Right lobe of liver (tissue), 6 donors: ENCODE results near the gene ADAMTSL5. TPM values are rescaled to one million over a fixed set of nuclear protein-coding genes. Genes with fewer than 3 reads are reported as not detected.

Source experiments
- ATAC-seq, 4 donors: fragments of 200-7000 bp; cut with Tn5 transposase; one replicate each; pipeline ENCODE4 v1.9.1; 2020; ENCODE audit warnings: mild to moderate bottlenecking in 4 of 4, moderate library complexity in 4 of 4
- DNase-seq, 3 donors: peaks; one replicate each; pipeline ENCODE4 v3.0.0-alpha.2; 2020
- H3K27ac ChIP-seq, 3 donors: fragments of 200-600 bp; one replicate each; pipeline ENCODE4 v1.8.0; 2022
- H3K27me3 ChIP-seq, 2 donors: fragments of 200-600 bp; one replicate each; pipeline ENCODE4 v1.8.0; 2022
- H3K36me3 ChIP-seq, 4 donors: fragments of 200-600 bp; sonication (generic) in 1 of 4; one replicate each; pipeline versions ENCODE4 v1.5.1 to v1.8.0; 2017 to 2022; ENCODE audit warnings: control low read depth in 1 of 4
- H3K4me1 ChIP-seq, 4 donors: fragments of 200-600 bp; sonication (generic) in 1 of 4; one replicate each; pipeline versions ENCODE4 v1.5.1 to v1.8.0; 2017 to 2022; ENCODE audit warnings: control low read depth in 1 of 4
- H3K4me3 ChIP-seq, 3 donors: fragments of 200-600 bp; one replicate each; pipeline ENCODE4 v1.8.0; 2022
- H3K9me3 ChIP-seq, 4 donors: fragments of 200-600 bp; sonication (generic) in 1 of 4; one replicate each; pipeline versions ENCODE4 v1.5.1 to v1.8.0; 2017 to 2022; ENCODE audit warnings: control low read depth in 1 of 4
- POLR2A ChIP-seq: fragments of 450-650 bp; IDR thresholded peaks from one replicate; pipeline ENCODE4 v1.6.1; 2017; ENCODE audit warnings: antibody characterized with exemption, mild to moderate bottlenecking
- WGBS: methylation state at CpG from one replicate; pipeline ENCODE4 v1.1.6; 2018; ENCODE audit warnings: low coverage, low lambda C conversion rate; ENCODE audit not compliant: insufficient coverage; ENCODE audit errors: missing lambda C conversion rate; 5-methylcytosine and 5-hydroxymethylcytosine counted together
- intact Hi-C, 2 donors: fragments of 100-400 bp; cut with DNase I; formaldehyde crosslinking; loops; one replicate each; pipeline versions ENCODE4 v1.11.2 to v1.14.1; 2022
- total RNA-seq, 6 experiments: library from RNA; depleted of rRNA in 2 of 6; stranded (reverse); fragments of >200 nt in 2 of 6; fragmentation: NEBNext Ultra II Directional in 3 of 6; extraction: Animal tissue kit (Norgen Biotek cat#: 25700) in 3 of 6; gene quantifications; one replicate each; pipeline versions ENCODE4 v1.1.0 to v1.2.4, GENCODE V29; 2016 to 2023
- TF ChIP-seq, protein P1 (sequence below), 4 donors: fragments of 200-600 bp in 3 of 4; fragments of 450-650 bp in 1 of 4; IDR thresholded peaks; one replicate each; pipeline versions ENCODE4 v1.5.1 to v1.8.0; 2016 to 2022; ENCODE audit warnings: antibody characterized with exemption in 4 of 4, mild to moderate bottlenecking in 2 of 4
- donor health status: DM: no; HTN: yes; CAD: no.
- donor health status: DM: no; HTN: no; CAD: no.
- donor health status: DM: no; HTN: no; CAD: no.
- donor health status: DM: no; HTN: yes; CAD: no.
- donor health status: DM: no; HTN: yes; CAD: no.

ADAMTSL5 gene
- total RNA-seq, 6 experiments from 2014 or later: 1.8 to 6.9 (median 4.5) TPM

DNA sequence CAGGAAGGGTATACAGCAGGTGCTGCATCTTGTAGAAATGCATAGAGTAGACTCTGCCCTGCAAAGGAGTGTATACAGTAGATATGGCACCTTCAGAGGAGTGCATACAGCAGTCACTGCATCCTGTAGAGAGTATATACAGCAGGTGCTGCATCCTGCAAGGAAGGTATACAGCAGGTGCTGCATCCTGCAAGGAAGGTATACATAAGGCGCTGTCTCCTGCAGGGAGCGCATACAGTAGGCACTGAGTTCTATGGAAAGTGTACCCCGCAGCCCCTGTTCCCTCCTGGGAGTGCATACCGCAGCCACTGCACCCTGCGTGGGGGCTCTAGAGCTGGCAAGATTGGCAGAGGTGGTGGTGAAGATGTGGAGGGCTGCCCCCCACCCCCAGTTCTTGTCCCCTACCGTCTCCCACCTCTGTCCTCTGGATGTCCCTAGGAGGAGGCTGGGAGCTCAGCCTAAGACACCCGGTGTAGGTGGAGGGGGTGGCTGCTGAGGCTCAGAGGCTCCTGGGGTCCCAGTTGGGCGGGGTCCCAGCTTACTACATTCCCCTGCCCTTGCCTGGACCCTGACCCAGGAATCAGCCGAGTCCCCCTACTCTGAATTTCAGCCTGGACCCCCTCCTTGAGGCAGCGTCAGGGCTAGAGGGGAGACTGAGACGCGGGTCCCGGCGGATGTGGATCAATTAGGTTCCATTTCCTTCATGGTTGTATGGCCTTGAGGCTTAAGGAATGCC is 2.3 kb upstream of the ADAMTSL5 start:
- Histone ChIP-seq H3K4me1 (peaks cover 0 to 7% (median 0%) of the 10 kb centered on the region in 4 donors), H3K4me3 (no peak overlapping the region), H3K27me3 (no peaks in the 10 kb centered on the region), H3K9me3 (no peaks in the 10 kb centered on the region), H3K27ac (no peak overlapping the region), H3K36me3 (no peaks in the 10 kb centered on the region)
- ATAC-seq (no peak), DNase-seq (peak in 1 of 3 donors; percentile 32)
- WGBS: 69% methylated on average over 6 of the region's 14 CpGs
- TF ChIP-seq POLR2A: no peak
- TF ChIP-seq, protein P1, sequence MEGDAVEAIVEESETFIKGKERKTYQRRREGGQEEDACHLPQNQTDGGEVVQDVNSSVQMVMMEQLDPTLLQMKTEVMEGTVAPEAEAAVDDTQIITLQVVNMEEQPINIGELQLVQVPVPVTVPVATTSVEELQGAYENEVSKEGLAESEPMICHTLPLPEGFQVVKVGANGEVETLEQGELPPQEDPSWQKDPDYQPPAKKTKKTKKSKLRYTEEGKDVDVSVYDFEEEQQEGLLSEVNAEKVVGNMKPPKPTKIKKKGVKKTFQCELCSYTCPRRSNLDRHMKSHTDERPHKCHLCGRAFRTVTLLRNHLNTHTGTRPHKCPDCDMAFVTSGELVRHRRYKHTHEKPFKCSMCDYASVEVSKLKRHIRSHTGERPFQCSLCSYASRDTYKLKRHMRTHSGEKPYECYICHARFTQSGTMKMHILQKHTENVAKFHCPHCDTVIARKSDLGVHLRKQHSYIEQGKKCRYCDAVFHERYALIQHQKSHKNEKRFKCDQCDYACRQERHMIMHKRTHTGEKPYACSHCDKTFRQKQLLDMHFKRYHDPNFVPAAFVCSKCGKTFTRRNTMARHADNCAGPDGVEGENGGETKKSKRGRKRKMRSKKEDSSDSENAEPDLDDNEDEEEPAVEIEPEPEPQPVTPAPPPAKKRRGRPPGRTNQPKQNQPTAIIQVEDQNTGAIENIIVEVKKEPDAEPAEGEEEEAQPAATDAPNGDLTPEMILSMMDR (IDR thresholded peaks at IDR 0.05): no peak
- intact Hi-C loops: loop anchor here (10.0 kb wide), 2 partner anchors 60 to 70 kb away; partner anchors contain the start of gene APC2 (in 1 of the 2)

DNA sequence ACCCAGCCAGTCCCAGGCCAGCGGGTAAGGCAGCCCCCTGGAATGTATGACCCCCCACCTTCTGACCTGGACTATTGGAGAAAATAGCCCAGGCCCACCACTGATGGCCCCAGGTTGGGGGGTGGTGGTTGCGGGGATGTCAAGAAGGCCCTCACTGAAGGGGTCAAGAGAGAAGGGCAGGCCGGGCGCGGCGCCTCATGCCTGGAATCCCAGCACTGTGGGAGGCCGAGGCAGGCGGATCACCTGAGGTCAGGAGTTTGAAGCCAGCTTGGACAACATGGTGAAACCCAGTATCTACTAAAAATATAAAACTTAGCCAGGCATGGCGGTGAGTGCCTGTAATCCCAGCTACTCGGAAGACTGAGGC is 1.5 kb upstream of the ADAMTSL5 start:
- WGBS: 75% methylated on average over 2 of the region's 10 CpGs
- DNase-seq (peak in 1 of 3 donors; percentile 37), ATAC-seq (no peak)
- intact Hi-C loops: loop anchor here (10.0 kb wide), 2 partner anchors 59 to 69 kb away; partner anchors contain the start of gene APC2 (in 1 of the 2)
- H3K27ac ChIP-seq: no peak overlapping the region
- TF ChIP-seq, protein P1 (IDR thresholded peaks at IDR 0.05): no peak
- TF ChIP-seq POLR2A: no peak
- no peaks in the 10 kb centered on the region for H3K27me3 ChIP-seq
- no peak overlapping the region for H3K4me3 ChIP-seq
- H3K9me3 ChIP-seq: no peaks in the 10 kb centered on the region
- peaks cover 0 to 7% (median 0%) of the 10 kb centered on the region in 4 donors for H3K4me1 ChIP-seq
- no peaks in the 10 kb centered on the region for H3K36me3 ChIP-seq

DNA sequence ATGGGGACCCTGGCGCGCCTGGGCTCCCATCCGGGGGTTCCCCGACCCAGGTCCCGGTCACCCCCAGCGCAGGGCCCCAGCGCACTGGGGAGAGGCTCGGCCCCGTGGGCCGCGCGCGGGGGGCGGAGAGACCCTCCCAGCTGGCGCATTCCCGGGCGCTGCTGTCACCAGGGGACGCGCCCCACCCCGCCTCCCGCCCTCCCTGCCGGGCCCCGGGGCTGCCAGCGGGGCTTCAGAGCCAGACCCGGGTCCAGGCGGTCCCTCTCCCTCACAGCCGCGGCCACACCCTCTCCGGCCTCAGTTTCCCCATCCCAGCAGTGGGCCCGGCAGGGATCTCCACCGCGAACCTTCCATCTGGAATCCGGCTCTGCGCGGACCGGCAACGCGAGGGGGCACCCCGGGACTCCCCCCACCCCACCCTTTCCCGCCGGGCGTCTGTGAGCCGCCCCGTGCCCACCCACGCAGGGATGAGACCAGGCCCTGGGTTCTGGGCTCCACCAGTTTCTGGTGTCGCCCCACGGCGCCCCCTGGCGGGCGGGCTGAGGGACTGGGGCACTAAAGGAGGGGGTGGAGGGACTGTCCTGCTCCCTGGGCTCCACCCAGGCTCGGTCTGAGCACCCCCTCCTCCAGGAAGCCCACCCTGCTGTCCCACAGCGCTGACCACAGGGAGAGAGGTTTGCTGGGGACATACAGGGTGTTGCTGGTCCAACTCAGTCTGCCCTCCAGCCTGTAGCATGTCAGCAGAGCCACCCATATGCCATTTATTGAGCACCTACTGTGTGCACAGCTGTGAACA is 878 bp upstream of the ADAMTSL5 start:
- ATAC-seq (peak; percentile 61 to 78 (median 74)), DNase-seq (peak; percentile 68 to 78 (median 76))
- H3K4me3 ChIP-seq: peak overlapping the region; percentile 38 to 57 (median 46)
- H3K36me3 ChIP-seq: no peaks in the 10 kb centered on the region
- H3K4me1 ChIP-seq: peaks cover 0 to 7% (median 0%) of the 10 kb centered on the region in 4 donors
- TF ChIP-seq POLR2A: no peak
- TF ChIP-seq, protein P1 (IDR thresholded peaks at IDR 0.05): peak; percentile 69 to 78 (median 71)
- H3K9me3 ChIP-seq: no peaks in the 10 kb centered on the region
- no peak overlapping the region for H3K27ac ChIP-seq
- intact Hi-C loops: loop anchor here (10.0 kb wide), 2 partner anchors 59 to 69 kb away; partner anchors contain the start of gene APC2 (in 1 of the 2)
- H3K27me3 ChIP-seq: no peaks in the 10 kb centered on the region
- 20% methylated on average over 1 of the region's 52 CpGs for WGBS

DNA sequence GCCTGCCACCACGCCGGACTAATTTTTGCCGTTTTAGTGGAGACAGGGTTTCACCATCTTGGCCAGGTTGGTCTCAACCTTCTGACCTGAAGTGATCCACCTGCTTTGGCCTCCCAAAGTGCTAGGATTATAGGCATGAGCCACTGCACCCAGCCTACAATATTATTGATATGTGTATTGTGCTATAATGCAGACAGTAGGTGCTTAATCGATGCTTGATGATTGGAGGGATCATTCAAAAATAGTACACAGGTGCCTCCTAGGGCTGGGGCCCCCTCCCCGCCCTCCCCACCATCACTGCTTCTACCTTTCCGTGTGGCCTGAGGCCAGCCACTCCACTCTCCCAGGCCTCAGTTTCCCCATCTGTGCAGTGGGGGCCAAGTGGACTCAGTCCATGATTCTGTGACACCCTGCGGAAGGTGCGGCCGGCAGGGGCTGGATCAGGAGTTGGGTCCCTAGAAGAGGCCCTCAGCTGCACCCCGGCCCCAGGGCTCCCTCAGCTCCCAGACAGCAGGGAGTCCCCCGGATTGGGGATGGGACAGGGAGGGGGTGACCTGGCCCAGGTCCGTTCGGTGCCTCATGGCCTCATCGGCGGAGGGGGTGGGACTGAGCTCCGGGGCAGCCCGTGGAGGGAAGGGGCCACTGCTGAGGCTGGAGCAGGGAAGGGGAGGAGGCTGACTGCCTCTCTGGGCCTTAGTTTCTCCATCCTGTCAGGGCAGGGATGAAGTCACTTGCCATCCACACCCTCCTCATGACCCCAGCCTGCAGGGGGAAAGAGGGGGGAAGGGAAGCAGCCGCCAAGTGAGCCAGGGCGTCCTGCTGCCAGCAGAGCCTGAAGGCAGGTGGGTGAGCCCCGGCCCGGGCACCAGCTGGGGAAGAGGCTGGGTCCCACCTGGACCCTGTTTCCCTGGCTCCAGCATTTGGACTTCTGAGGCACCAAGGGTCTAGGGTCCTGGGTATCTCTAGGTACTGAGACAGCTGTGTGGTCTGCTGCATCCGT is 1.2 kb downstream of the ADAMTSL5 start:
- intact Hi-C loops: loop anchor here (10.0 kb wide), 2 partner anchors 57 to 67 kb away; partner anchors contain the start of gene APC2 (in 1 of the 2)
- Histone ChIP-seq H3K9me3 (no peaks in the 10 kb centered on the region), H3K4me1 (peaks cover 0 to 10% (median 2%) of the 10 kb centered on the region in 4 donors), H3K27me3 (no peaks in the 10 kb centered on the region), H3K36me3 (no peaks in the 10 kb centered on the region), H3K27ac (no peak overlapping the region), H3K4me3 (no peak overlapping the region)
- no peak for ATAC-seq
- TF ChIP-seq, protein P1 (IDR thresholded peaks at IDR 0.05): no peak
- no peak for TF ChIP-seq POLR2A
- WGBS: 59% methylated on average over 9 of the region's 22 CpGs
- DNase-seq: peak in 1 of 3 donors; percentile 39
